ENCODE data around the gene SLITRK6.
"Not testable (repeated sequence)": the region's sequence is repeated elsewhere in the genome, so short reads cannot be mapped to it uniquely, and the experiment has no call there.

Gene SLITRK6
- 0 reads per million in 2 experiments for total RNA-seq

DNA sequence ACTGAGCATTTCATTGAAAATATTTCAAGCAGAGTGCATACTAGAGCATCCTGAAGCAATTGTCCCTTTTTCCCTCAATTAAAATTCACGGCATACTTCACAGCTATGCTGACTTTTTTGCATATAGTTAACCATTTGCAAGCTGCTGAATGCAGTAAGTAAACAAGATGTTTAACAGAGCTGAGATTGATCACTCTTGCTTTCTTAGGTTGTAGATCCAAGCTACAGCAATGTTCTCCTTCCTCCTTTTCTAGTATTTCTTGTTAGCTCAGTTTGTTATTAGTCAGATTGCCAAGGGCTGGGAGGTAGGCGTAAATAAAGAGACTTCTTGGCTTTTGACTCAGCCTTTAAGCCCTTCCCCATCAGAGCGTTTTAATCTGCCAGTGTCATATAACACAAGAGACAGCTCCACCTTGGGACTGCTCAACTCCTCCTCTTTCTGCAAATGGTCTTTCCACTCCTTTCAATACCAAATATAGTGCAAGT lies at the start of gene SLITRK6:
SLITRK6 (minus strand) TSS at position 323 of the 486 bp plus-strand sequence. CDS start 2,911 bp downstream, outside the sequence.
- DNase-seq (ENCODE audit: low read depth) = no peak

DNA sequence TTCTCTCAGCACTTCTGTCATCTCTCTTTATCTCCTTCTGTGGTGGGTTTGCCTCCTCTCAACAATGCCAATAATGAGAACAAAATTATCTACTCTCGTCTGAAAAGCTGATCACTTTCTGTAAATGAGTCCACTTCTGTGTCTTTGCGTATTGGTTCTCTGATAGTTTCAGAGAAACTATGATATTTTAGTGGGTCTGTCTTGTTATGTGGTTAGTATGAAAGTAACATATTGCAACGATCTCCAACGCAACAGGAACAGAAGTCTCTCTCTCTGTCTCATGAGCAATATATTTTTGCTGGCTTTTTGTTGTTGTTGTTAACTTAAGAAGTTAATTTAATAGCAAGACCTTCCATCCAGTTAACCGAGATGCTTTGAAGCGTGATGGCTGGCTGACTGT lies 47.8 kb upstream of the SLITRK6 start:
- no peak for DNase-seq (ENCODE audit: low read depth)

DNA sequence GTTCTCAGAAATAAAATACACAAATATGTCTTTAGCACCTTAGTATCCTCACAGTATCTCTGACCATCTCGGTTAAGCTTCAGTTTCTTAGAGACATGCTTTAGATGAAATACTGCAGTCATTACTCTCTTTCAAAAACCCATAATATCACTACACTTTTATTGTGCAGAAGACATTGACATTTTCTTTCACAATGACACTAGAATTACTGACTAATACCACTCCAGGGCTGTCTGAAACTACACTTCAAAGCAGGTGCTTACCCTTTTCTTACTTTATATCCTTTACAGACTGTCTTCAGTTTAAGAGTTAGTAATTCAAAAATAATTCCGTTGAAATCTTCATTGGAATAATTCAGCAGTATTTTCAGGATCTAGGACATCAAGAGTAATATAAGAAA lies 42.2 kb upstream of the SLITRK6 start:
- DNase-seq (ENCODE audit: low read depth) = no peak

DNA sequence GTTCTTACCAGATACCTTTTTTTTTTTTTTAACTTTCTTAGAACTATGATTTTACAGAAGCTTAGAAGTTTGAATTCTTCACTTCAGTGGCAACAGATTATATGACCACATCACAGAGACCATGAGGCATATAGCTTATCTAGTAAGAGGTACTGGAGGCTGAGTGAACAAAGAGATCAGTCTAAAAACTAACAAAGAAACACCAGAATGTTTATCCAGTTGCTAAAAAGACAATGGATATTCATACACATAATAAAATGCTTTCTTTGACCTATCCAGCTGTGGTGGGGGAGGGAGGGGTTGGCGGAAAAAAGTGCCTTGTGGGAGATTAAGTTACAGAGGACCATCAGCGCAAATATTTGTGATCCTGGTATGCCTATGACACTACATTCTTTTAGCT lies 34.7 kb upstream of the SLITRK6 start:
- no peak for DNase-seq (ENCODE audit: low read depth)

DNA sequence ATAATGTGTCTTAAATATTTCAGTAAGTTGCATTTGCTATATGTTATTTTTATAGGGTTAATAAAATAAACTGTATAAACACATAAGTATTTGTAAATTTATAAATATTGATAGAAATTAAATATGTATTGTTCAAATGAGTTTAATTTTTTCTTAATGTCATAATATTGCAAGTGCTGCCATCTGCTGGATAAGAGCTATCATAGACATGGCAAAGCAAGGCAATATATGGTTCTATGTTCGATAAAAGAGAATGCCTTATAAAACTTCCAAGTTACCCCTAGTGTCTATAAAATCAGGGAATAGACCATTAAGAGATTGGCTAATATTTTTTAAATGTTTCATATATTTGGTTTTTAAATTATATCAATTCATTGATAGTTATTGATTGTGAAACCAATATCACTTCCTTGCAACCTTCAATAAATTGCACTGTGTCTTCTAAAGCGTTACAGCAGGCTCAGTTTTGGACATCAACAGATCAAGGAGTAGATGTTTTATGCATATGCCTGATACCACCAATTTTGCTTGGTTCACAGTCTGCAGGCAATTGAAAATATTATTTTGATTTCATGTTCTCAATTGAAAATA lies 29.0 kb upstream of the SLITRK6 start:
- no peak for DNase-seq (ENCODE audit: low read depth)

GRCh38 chr13:85825454-85825853 lies 26.2 kb upstream of the SLITRK6 start:
- no peak for DNase-seq (ENCODE audit: low read depth)

GRCh38 chr13:85823832-85824231 lies 24.6 kb upstream of the SLITRK6 start:
- no peak for DNase-seq (ENCODE audit: low read depth)

DNA sequence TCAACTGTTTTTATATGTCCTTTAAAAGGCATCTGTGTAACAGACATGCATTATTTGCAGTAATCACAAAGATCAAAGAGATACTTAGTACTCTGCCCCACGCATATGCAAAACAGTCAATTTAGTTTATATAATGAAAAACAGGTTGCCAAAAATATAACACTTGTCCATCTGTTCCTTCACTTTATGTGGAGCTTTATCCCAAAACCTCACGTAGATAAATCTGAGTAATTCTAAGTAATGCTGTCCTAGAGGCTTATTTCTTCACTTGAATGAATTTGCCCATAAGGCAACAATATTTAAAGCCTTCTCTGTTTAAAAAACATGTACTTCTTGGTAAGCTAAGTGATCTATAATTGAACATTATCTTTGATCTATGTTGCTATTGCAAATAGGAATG lies 20.3 kb upstream of the SLITRK6 start:
- no peak for DNase-seq (ENCODE audit: low read depth)

GRCh38 chr13:85816413-85816812 lies 17.2 kb upstream of the SLITRK6 start:
- no peak for DNase-seq (ENCODE audit: low read depth)

- no peak for DNase-seq (ENCODE audit: low read depth)
These were observed 13.1 kb upstream of the SLITRK6 start for GRCh38 chr13:85812282-85812681.

DNA sequence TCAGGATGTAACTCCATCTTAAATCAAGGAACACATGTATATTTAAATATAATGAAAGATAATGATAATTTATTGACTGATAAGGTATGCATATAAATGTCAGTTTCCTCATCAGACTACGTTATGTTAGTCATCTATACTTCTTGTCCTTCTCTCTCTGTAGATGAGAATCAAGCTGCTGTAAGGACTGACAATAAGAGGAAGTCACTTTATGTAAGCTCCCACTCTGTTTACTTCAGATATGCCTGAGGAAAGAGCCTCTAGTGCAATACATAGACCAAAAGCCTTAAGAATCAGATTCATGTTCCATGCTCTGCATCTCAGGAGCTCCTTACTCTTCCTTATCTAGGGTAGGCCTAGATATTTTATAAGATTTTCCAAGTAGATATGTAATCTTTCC lies 9.6 kb upstream of the SLITRK6 start:
- no peak for DNase-seq (ENCODE audit: low read depth)

DNA sequence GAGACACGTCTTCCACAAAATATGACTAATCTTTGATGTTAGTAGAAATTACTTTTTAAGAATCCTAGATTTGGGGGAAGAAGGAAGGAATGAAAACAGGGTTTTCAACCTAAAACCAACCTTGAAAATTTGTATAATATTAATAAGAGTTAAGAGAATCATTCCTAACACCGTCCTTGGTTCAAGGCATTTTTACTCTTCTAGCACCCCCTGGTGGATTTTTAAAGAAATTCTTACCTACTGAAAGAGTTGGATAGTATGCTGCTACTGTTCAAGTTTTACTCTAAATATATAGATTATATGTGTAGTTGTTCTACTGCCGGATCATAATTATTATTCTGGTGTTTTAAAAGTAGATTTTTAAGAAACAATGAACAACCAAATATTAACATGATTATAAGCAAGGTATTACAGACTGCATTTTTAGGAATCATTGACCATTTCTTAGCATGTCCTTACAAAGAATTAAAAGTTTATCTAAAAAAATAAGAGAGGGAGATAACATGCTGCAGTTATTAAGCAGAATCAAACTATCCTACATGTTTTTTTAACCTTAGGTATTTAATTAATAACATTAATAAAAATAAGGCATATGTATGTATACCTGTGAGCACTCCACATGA lies 7.4 kb upstream of the SLITRK6 start:
- DNase-seq (ENCODE audit: low read depth) = no peak

- DNase-seq (ENCODE audit: low read depth) = no peak
These were observed 663 bp downstream of the SLITRK6 start for GRCh38 chr13:85798556-85798955.

- DNase-seq (ENCODE audit: low read depth) = no peak
These were observed 1.9 kb downstream of the SLITRK6 start for GRCh38 chr13:85797311-85797710.

DNA sequence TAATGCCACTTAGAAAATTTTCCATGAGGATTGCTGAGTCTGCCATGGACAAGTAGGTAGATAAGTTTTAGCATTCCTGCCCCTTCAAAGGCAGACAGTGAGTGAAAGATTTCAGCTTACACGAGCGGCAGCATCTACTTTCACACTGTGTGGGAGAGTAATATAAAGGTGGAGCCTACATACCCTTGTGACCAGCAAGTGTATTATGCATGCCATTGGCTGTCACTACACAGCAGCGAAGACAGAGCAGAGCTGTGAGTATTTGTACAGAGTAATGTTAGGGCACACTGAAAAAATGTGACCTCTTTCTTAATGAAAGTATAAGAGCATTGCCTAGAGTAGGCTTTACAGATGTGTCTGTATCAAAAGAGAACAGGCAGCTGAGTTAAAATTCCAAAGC lies 14.0 kb downstream of the SLITRK6 start:
- DNase-seq (ENCODE audit: low read depth) = no peak

- no peak for DNase-seq (ENCODE audit: low read depth)
These were observed 26.9 kb downstream of the SLITRK6 start for GRCh38 chr13:85772367-85772766.

GRCh38 chr13:85771856-85772255 lies 27.4 kb downstream of the SLITRK6 start:
- no peak for DNase-seq (ENCODE audit: low read depth)

DNA sequence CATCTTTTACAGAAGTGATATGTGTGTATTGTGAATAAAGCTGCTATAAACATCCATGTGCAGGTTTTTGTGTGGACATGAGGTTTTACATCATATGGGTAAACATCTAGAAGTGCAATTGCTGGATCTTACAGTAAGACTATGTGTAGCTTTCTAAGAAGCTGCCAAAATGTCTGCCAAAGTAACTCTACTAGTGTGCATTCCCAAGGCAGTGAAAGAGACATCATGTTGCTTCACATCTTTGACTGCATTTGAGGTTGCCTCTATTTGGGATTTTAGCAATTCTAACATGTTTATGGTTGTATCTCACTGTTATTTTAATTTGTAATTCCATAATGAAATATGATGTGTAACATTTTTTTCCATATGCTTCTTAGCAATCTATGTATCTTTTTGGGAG lies 30.3 kb downstream of the SLITRK6 start:
- DNase-seq (ENCODE audit: low read depth) = no peak

GRCh38 chr13:85755123-85755522 lies 44.1 kb downstream of the SLITRK6 start:
- no peak for DNase-seq (ENCODE audit: low read depth)

DNA sequence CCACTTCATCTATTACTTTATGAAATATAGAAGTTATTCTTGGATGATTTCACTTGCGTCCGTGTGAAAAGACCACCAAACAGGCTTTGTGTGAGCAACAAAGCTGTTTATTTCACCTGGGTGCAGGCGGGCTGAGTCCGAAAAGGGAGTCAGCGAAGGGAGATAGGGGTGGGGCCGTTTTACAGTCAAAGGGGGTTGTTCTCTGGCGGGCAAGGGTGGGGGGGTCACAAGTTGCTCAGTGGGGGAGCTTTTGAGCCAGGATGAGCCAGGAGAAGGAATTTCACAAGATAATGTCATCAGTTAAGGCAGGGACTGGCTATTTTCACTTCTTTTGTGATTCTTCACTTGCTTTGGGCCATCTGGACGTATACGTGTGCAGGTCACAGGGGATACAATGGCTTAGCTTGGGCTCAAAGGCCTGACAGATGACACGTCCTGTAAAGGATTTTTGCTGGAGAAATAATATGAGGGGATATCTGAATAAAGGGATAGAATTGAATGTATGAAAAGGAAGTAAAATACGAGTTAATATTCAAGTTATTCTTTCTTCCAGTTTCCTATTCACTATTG lies 55.9 kb downstream of the SLITRK6 start:
- DNase-seq (ENCODE audit: low read depth) = not testable (repeated sequence)

Data from T follicular helper cell (primary cell).